ENCODE measurements around the gene CARD16.
A peak's percentile ranks its signal among the peaks of the same experiment; 100 is the strongest.
"Not testable (repeated sequence)": the region's sequence is repeated elsewhere in the genome, so short reads cannot be mapped to it uniquely, and the experiment has no call there.

CARD16 gene

DNA sequence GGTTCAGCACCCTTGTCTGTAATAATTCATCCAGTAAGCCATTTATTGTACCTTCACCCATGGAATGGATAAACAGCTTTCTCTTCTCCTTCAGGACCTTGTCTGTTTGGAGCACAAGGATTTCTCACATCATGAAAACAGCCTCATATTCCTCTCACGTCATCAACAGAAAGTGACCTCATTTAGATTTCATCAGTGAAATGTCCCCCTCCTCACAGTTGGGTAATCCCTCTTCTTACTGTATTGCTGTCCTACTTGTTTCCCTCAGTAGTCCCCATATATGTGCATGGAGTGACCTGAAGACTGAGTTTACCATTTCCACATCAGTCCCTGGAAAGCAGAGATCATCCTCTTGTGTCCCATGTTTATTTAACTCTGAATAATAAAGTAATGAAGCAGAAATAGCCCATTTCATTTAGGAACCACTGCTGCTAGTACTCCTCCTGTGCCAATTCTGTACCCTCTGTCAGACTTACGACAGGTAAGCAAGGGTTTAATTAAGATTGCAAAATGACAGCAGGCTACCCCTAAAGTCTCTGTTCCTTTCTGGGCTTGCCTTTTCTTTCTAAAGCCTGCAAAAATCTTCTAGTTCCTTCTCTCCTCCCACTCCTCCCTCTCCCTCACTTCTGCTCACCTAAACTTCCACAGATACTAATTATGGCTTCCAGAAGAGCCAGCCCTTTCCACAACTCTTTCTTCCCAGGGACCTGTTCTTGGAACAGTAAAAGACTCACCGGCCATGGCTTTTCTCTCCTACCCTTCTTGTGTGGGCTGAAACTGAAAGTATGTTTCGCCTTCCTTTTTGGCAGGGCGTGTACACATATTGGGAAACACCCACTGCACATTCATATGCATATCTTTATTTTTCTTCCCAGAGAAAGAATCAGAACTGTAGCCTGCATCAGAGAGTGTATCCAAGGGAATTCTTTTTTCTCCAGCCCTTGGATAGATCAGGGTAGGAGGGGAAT lies at the start of gene CARD16:
Gene CARD16 (minus strand): TSS at position 779 of the 968 bp plus-strand sequence. CDS start 38 bp downstream, at position 741.
- DNase-seq (ENCODE audit: low read depth in 2 of 2), result peak in 1 of 2 donors; percentile 13

DNA sequence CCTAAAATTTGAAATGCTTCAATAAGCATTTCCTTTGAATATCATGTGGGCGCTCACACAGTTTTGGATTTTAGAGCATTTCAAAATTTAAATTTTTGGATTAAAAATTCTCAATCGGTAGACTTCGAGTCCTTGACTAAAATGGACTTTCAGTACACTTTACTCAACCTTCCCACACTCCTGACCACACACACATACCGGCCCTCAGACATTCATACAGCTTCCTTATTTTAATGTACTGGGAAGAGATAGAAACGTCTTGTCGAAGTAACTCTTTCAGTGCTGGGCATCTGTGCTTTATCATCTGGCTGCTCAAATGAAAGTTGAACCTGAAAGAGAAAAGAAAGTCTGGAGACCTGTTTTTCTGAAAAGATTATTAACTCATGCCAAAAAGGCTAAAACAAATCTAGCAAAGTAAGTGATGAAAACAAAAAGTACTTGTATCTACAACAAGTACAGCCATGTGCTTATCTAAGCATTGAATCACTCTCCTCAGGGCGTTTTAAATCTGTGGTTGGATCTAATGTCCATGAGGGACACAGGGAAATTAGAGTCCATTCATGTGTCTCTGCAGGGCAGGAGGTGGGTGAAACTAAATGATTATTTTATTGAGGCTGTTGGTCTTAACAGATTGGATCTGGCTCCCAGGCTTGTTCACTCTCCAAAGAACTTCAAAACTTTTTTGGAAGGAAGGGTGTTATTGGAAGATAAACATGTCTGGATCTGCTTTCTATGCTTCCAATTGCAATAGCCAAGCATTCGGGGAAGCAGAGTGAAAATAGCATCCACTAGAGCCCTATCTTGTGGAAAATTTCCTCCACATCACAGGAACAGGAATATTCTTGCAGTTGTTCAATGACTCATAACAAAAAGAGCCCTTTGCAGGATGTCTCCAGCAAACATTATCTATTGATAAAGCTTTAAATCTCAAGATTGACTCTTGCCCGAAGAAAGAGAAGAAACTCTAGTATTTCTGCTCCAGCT lies 47.4 kb upstream of the CARD16 start:
- DNase-seq (ENCODE audit: low read depth in 2 of 2), result no peak

DNA sequence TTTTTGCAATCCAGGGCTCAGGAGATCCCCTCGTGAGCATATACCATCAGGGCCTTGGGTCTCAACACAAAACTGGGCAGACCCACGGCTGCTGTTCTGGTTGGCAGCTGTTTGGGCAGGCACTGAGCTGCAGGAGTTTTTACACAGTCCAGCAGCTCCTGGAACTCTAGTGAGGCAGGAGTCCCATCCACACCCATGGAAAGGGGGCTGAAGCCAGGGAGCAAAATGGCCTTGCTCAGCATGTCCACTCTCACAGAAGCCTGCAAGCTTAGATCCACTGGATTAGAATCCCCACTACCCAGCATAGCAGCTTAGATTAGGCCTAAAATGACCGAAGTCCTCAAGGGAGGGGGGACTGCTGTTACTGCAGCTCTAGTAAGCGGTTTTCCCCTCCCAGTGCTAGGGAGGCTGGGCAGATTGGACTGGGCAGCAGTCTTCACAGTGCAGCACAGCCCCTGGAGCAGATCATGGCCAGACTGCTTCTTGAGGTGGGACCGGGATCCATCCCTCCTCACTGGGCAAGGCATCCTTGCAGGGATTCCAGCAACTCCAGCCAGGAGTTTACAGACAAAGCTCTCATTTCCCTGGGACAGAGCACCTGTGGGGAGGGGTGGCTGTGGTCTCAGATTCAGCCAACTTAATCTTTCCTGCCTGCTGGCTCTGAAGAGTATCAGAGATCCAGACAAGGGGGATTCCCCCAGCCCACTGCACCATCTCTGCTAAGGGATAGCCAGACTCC lies 36.4 kb upstream of the CARD16 start:
- no peak for DNase-seq (ENCODE audit: low read depth in 2 of 2)

DNA sequence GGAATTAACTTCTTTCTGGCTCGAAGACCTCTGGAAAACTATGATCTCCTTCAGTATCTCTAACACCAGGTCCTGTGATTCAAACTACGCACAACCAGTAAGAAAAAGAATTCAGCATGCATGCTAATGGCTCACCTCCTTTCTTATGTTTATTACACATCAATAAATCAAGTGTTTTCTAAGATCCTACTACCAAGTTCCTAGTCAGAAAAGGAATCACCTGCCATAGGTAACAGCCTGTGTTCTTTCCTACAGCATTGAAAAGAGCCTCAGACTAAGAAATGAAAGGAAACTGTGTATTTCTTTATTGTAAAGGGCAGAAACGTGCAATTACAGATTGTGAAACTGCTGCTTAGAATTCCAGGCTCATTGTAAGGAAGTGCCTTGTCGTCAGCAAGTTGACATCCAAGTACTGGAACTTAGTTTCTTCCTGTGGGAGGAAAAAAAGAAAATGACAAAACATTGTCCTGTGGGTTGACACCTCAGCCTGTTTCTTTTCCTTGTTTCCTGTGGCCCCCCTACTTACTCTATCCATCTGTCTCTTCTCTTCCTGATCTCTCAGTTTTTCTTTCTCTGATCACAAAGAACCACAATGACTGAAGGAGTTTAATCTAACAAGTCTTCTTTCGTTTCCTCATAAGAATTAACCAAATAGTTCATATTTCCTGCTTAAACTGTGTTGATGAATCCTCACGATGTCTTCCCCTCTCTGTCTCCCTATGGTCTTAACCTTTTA lies 35.2 kb upstream of the CARD16 start:
- not testable (repeated sequence) for DNase-seq (ENCODE audit: low read depth in 2 of 2)

DNA sequence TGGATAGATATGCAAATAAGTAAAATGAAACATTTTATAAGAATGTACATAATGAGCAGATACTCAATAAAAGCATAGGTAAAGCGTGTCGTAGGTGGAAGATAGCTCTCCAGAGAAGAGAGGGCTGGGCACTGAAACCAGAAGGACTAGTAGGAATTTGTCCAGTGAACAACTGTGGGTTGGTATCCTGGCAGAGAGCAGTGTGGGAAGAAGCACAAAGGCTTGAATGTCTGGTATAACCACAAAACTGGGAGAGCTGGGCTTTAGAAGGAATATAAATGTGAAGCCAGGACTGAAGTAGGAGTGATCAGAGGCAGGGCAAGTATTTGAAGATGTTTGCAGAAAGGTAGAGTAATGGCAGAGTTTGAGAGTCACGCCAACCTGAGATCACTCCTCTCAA lies 33.1 kb upstream of the CARD16 start:
- no peak for DNase-seq (ENCODE audit: low read depth in 2 of 2)

DNA sequence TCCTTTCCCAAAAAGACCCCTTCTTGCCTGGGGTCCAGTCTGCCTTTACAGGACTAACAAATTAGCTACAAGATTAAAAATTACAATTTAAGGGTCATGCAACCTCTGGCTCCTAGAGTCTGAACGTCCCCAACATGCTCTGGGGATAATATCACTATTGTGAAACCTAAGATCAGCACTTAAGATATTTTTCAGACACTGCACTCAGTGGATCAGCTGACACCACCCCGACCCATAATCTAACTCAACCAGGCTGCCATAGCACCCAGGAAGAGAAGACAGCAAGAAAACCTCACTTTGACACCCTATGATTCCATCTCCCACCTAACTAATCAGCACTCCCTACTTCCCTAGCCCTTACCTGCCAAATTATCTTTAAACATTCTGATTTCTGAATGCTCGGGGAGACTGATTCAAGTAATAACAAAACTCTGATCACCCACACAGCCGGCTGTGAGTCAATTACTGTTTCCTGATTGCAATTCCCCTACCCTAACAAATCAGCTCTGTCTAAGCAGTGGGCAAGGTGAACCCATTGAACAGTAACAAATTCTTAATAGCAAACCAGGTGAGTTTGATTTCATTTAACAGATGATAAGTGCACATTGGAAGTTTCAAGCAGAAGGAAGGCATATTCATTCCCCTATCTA lies 32.1 kb upstream of the CARD16 start:
- DNase-seq (ENCODE audit: low read depth in 2 of 2), result peak in 1 of 2 donors; percentile 28

DNA sequence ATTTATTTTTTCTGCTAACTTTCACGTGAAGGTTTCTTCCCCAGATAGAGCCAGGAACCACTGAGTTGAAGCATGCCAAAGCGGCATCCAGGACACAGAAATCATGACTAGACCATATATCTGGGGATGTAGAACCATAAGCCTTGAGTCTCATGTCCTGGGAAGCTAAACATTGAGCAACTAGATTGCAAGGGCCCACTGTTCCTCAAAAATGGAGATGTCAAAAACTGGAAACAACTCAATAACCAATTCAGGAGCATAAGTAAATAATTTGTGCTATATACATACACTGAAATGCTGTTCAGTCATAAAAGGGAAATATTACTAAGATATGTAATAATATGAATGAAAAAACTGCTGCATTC lies 29.0 kb upstream of the CARD16 start:
- DNase-seq (ENCODE audit: low read depth in 2 of 2), result no peak

DNA sequence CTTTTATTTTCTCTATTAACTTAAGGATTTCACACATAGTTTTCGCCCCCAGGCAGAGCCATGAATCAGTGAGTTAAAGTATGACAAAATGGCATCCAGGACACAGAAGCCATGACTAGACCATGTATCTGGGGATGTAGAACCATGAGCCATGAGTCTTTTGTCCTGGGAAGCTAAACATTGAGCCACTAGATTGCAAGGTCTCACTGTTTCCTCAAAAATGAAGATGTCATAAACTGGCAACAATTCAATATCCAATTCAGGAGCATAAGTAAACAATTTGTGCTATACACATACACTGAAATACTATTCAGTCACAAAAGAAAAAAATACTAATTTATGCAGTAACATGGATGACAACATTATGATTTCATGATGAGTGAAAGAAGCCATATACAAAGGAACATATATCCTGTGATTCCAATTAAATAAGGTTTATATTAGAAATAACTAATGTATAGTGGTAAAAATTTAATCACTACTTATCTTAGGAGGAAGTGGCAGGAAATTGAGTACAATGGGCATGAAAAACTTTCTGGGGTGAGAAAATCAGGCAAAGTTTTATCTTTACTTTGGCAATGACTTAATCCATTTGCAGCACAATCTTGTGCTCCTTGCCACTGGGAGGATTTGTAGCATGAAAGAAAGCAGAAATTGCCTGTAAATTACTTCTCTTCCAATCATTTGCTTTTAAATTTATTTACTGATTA lies 28.5 kb upstream of the CARD16 start:
- DNase-seq (ENCODE audit: low read depth in 2 of 2), result no peak

DNA sequence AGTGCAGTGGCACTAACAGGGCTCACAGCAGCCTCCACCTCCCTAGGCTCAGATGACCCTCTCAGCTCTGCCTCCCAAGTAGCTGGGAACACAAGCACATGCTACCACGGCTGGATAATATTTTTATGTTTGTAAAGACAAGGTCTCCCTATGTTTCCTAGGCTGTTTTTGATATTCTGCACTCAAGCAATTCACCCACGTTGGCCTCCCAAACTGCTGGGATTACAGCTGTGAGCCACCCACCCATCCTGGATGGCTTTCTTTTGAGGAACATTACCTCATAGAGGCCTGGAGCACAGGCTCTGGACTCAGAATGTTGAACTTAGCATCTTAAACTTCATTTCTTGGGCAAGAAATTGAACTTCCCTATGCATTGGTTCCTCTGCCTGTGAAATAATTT lies 26.9 kb upstream of the CARD16 start:
- DNase-seq (ENCODE audit: low read depth in 2 of 2), result not testable (repeated sequence)

DNA sequence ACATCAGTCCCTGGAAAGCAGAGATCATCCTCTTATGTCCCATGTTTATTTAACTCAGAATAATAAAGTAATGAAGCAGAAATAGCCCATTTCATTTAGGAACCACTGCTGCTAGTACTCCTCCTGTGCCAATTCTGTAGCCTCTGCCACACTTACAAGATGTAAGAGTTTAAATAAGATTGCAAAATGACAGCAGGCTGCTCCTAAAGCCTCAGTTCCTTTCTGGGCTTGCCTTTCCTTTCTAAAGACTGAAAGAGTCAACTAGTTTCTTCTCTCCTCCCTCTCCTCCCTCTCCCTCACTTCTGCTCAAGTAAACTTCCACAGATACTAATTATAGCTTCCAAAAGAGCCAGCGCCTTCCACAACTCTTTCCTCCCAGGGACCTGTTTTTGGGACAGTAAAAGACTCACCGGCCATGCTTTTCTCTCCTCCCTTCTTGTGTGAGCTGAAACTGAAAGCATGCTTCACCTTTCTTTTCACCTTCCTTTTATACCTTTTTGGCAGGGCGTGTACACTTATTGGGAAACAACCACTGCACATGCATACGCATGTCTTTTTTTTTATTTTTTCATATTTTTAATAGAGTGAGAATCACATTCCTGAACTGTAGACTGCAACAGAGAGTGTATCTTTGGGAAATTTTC lies 26.1 kb upstream of the CARD16 start:
- no peak for DNase-seq (ENCODE audit: low read depth in 2 of 2)

DNA sequence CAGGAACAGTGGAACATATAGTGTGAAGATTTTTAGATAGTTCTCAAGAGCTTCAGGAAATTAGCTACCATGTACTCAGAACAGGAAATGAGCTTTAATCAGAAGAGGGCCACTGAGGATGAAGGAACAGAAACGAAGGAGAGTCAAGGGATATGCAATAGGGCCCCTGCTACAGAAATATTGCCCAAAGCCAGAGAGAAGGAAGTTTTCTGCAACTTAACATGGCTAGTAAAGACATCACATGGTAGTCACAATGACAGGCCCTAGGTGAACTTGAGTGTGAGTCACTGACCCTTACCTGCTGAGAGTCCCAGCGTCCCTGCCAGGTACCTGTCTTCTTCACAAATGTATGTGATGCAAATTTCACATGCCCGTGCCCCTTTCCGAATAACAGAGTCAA lies 25.2 kb upstream of the CARD16 start:
- no peak for DNase-seq (ENCODE audit: low read depth in 2 of 2)

DNA sequence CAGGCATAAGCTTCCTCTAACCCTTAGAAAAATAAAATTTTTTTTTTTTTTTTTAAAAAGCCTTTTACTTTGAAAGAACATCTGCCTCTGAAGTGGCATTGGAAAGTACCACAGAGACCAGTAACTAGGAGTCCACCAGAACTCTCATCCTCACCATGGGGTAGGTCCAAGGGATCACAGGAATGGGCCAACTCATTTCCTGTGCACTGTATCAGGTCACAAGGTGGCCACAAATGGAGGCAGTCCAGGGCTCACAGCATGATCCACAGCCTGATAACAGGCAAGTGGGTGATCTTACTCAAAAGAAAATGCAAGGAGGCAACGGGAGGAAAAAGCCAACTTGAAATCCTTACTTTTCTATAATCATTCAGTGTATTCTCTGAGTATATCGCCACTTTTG lies 24.6 kb upstream of the CARD16 start:
- DNase-seq (ENCODE audit: low read depth in 2 of 2), result not testable (repeated sequence)

DNA sequence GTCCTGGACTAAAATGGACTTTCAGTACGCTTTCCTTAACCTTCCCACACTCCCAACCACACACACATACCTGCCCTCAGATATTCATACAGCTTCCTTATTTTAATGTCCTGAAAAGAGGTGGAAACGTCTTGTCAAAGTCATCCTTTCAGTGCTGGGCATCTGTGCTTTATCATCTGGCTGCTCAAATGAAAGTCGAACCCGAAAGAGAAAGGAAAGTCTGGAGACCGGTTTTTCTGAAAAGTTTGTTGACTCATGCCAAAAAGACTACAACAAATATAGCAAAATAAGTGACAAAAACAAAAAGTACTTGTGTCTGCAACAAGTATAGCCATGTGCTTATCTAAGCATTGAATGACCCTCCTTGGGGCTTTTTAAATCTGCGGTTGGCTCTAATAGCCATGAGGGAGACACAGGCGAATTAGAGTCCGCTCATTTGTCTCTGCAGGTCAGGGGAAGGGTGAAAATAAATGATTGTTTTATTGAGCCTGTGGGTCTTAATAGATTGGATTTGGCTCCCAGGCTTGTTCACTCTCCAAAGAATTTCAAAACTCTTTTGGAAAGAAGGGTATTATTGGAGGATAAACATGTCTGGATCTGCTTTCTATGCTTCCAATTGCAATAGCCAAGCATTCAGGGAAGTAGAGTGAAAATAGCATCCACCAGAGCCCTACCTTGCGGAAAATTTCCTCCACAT lies 18.3 kb upstream of the CARD16 start:
- DNase-seq (ENCODE audit: low read depth in 2 of 2), result not testable (repeated sequence)

DNA sequence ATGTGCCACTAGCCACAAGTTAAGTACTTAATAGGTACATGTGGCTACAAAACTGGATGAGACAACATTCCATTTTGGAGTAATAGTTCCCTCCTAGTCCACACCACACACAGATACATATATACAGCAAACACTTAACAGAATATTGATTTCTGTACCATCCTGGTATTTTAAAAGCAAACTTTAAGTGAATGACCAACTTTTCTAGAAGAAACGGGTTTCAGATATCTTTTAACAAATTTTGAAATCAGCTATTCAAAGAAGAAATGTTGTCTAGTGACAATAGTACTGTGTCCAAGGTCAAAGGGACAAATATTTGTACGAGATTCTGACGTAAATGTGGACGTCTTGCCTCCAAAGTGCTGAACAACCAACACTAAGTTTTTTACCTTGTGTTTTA lies 12.3 kb upstream of the CARD16 start:
- no peak for DNase-seq (ENCODE audit: low read depth in 2 of 2)

DNA sequence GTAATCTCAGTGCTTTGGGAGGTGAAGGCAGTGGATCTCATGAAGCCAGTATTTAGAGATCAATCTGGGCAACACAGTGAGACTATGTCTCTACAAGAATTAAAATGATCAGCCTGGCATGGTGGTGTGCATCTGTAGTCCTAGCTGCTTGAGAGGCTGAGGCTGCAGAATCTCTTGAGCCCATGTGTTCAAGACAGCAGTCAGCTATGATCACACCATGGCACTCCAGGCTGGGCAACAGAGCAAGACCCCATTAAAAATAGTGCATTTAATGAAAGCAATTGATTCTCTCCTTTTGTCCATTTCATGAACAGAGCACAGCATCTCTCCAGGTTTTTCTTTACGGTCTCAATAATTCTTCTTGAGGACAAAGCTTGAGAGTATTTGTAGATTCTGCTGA lies 11.3 kb upstream of the CARD16 start:
- no peak for DNase-seq (ENCODE audit: low read depth in 2 of 2)

DNA sequence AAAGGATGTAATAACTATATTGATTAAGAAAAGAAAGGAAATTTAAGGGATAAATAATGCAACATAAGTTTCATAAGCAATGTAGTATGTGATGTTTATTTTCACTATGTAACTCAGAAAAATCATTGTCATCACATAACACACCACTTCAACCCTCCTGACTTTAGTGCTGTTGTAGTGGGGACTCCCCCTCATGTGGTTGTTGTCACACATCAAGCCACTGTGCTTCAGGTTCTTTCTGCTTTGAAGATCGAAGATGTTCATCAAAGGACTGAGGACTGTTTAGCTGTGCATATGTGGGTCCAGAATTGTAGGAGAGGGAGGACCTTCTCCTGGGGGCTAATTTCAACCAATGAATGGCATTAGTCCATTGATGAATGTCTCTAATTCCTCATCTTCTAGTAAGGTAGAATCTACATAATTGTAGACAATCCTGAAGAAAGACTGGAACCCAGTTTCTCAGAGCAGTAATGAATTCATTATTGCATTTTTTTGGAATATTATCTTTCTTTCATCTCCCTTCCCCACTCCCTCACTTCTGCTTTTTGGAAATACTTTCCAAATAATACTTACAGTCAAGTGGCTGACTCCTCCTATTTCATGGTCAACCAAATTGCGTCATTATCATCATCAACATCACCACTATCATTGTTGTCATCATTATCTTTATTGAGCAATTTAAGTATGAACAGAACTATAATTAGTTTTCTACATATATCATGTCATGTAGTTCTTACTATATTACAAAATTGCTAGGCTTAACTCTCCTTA lies 9.8 kb upstream of the CARD16 start:
- DNase-seq (ENCODE audit: low read depth in 2 of 2), result no peak

DNA sequence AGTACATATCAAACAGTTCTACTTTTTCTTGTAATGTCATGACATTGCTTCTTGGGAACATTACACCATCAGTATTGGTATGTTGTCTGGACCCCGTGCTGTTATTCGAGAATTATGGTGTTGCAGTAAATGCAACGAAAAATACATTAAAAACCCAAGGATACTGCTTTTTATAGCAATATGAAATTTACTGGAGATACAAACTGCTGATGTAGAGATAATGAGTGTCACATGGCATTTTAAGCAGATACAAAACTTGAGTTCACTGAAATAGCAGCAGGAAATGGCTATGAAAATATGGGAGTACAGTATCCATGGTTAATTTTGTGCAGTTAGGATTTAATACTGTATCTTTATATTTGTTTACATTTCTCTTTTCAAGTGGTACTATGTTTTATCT lies 7.4 kb upstream of the CARD16 start:
- DNase-seq (ENCODE audit: low read depth in 2 of 2), result no peak

DNA sequence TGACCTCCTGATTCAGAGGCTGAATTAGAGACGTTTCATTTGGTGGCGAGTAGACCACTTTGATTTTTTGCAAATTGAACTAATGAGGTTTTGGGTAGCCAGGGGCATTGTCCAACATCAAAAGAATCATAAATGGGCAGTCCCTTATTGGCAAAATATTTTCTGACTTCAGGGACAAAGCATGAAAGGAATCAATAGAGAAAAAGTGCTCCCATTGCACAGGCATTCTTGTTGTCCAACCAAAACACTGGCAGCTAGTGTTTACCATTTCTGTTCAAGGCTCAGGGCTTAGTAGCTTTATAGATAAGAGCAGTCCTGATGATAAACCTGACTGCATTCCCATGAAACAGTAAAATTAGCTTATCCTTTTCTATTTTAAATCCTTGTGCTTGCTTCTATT lies 6.4 kb upstream of the CARD16 start:
- DNase-seq (ENCODE audit: low read depth in 2 of 2), result no peak
